ENCODE measurements around the gene BFSP1. TPM values are rescaled to one million over a fixed set of nuclear protein-coding genes. Genes with fewer than 3 reads are reported as not detected.

Gene BFSP1
- total and polyA plus RNA-seq, 2 experiments from 2014 or later = 2.7 to 4.9 TPM

- peak; percentile 63 for DNase-seq (ENCODE audit: low spot score)
- no peaks in the 10 kb centered on the region for H3K27me3 ChIP-seq (ENCODE audit: insufficient read depth)
- no peaks in the 10 kb centered on the region for H3K9me2 ChIP-seq (ENCODE audit: insufficient read depth)
- peak overlapping the region; percentile 8; the same call in 1 of the 2 replicates for H2AFZ ChIP-seq
- no peaks in the 10 kb centered on the region for H3K36me3 ChIP-seq (ENCODE audit: insufficient read depth)
- TF ChIP-seq CREB1 (CRISPR knock-in tag; IDR thresholded peaks at IDR 0.05; ENCODE audit: low read depth) = 0 out of 2 replicates have a peak, but pooled peaks have one; percentile 28
- no peak for TF ChIP-seq EZH2 (IDR thresholded peaks at IDR 0.05; ENCODE audit: low read depth, unreplicated experiment)
- peaks cover 38% of the 10 kb centered on the region for H3K4me1 Mint-ChIP-seq
- H3K4me1 ChIP-seq (ENCODE audit: insufficient read depth) = peaks cover 48% of the 10 kb centered on the region
- peaks cover 15% of the 10 kb centered on the region for H3K27me3 Mint-ChIP-seq (ENCODE audit: insufficient read depth, low read depth, poor library complexity)
- H3K4me2 ChIP-seq = peak overlapping the region; percentile 79
- ATAC-seq = peak; percentile 16
- H3F3A ChIP-seq (replicated peaks; ENCODE audit: low read depth) = peaks cover 6% of the 10 kb centered on the region
- H3K79me2 ChIP-seq (replicated peaks; ENCODE audit: insufficient read depth) = peaks cover 49% of the 10 kb centered on the region
- no peaks in the 10 kb centered on the region for H3K9me3 Mint-ChIP-seq
- H3K27ac Mint-ChIP-seq = peak overlapping the region; percentile 97
- peaks cover 11% of the 10 kb centered on the region for H3K36me3 Mint-ChIP-seq (ENCODE audit: low read depth)
- H4K20me1 ChIP-seq (replicated peaks; ENCODE audit: insufficient read depth) = no peaks in the 10 kb centered on the region
- peak overlapping the region; percentile 86 for H3K4me3 Mint-ChIP-seq
- peak overlapping the region; percentile 77 for H3K4me3 ChIP-seq
- H3K27ac ChIP-seq (ENCODE audit: low read depth) = peak overlapping the region; percentile 99
Observed at GRCh38 chr20:17568972-17569521, 37.9 kb upstream of the BFSP1 start.

GRCh38 chr20:17568045-17568788 is 37.0 kb upstream of the BFSP1 start:
- H3K27ac Mint-ChIP-seq = peak overlapping the region; percentile 97
- peak overlapping the region; percentile 77 for H3K4me3 ChIP-seq
- peaks cover 11% of the 10 kb centered on the region for H3K36me3 Mint-ChIP-seq (ENCODE audit: low read depth)
- H3K27me3 Mint-ChIP-seq (ENCODE audit: insufficient read depth, low read depth, poor library complexity) = peaks cover 15% of the 10 kb centered on the region
- peaks cover 29% of the 10 kb centered on the region for H3K4me1 Mint-ChIP-seq
- DNase-seq (ENCODE audit: low spot score) (no peak), ATAC-seq (no peak)
- H3K79me2 ChIP-seq (replicated peaks; ENCODE audit: insufficient read depth) = peaks cover 41% of the 10 kb centered on the region
- peak overlapping the region; percentile 86 for H3K4me3 Mint-ChIP-seq
- peak overlapping the region; percentile 79 for H3K4me2 ChIP-seq
- no peaks in the 10 kb centered on the region for H3K36me3 ChIP-seq (ENCODE audit: insufficient read depth)
- no peaks in the 10 kb centered on the region for H3K9me3 Mint-ChIP-seq
- no peaks in the 10 kb centered on the region for H3K9me2 ChIP-seq (ENCODE audit: insufficient read depth)
- H3K27ac ChIP-seq (ENCODE audit: low read depth) = peak overlapping the region; percentile 99
- H3F3A ChIP-seq (replicated peaks; ENCODE audit: low read depth) = peaks cover 5% of the 10 kb centered on the region; the same call in 1 of the 2 replicates
- H3K27me3 ChIP-seq (ENCODE audit: insufficient read depth) = no peaks in the 10 kb centered on the region
- no peak for TF ChIP-seq CREB1 (CRISPR knock-in tag; IDR thresholded peaks at IDR 0.05; ENCODE audit: low read depth)
- TF ChIP-seq STAT1 (IDR thresholded peaks at IDR 0.05; ENCODE audit: unreplicated experiment) = no peak
- no peak overlapping the region; the same call in 1 of the 2 replicates for H2AFZ ChIP-seq
- no peaks in the 10 kb centered on the region for H4K20me1 ChIP-seq (replicated peaks; ENCODE audit: insufficient read depth)
- peaks cover 40% of the 10 kb centered on the region for H3K4me1 ChIP-seq (ENCODE audit: insufficient read depth)

- H3K27ac Mint-ChIP-seq = no peak overlapping the region
- Histone ChIP-seq H3K27ac (ENCODE audit: low read depth) (no peak overlapping the region), H3K4me3 (no peak overlapping the region), H3K27me3 (ENCODE audit: insufficient read depth) (no peaks in the 10 kb centered on the region), H3K9me2 (ENCODE audit: insufficient read depth) (no peaks in the 10 kb centered on the region), H4K20me1 (replicated peaks; ENCODE audit: insufficient read depth) (no peaks in the 10 kb centered on the region), H3K36me3 (ENCODE audit: insufficient read depth) (no peaks in the 10 kb centered on the region), H3K4me2 (no peak overlapping the region), H3K79me2 (replicated peaks; ENCODE audit: insufficient read depth) (peaks cover 22% of the 10 kb centered on the region), H3F3A (replicated peaks; ENCODE audit: low read depth) (peaks cover 5% of the 10 kb centered on the region; the same call in 1 of the 2 replicates), H2AFZ (no peak overlapping the region), H3K4me1 (ENCODE audit: insufficient read depth) (peaks cover 21% of the 10 kb centered on the region)
- DNase-seq (ENCODE audit: low spot score) (no peak), ATAC-seq (no peak)
- H3K9me3 Mint-ChIP-seq = no peaks in the 10 kb centered on the region
- peaks cover 12% of the 10 kb centered on the region for H3K4me1 Mint-ChIP-seq
- H3K4me3 Mint-ChIP-seq = no peak overlapping the region
- H3K27me3 Mint-ChIP-seq (ENCODE audit: insufficient read depth, low read depth, poor library complexity) = peaks cover 15% of the 10 kb centered on the region
- H3K36me3 Mint-ChIP-seq (ENCODE audit: low read depth) = peaks cover 11% of the 10 kb centered on the region
- TF ChIP-seq CTCF (conservative IDR thresholded peaks at IDR 0.05; ENCODE audit: low read depth in 2 of 2) (no peak), ZNF462 (CRISPR knock-in tag; IDR thresholded peaks at IDR 0.05) (no peak)
Observed at GRCh38 chr20:17566345-17566744, 35.2 kb upstream of the BFSP1 start.
